HepG2 (cell line): ENCODE measurements around the gene TFDP1. TPM values are rescaled to one million over a fixed set of nuclear protein-coding genes. Genes with fewer than 3 reads are reported as not detected.
A peak's percentile ranks its signal among the peaks of the same experiment; 100 is the strongest.

Source experiments
- ATAC-seq: fragments of 200-7000 bp; cut with Tn5 transposase; 3 replicates; pipeline ENCODE4 v1.9.1; 2020; ENCODE audit warnings: mild to moderate bottlenecking, moderate library complexity
- BruUV-seq: library from RNA; stranded (reverse); fragments of 400-500 nt; replicated peaks from 2 replicates; lab custom pipeline; 2021; lab: Mats Ljungman, UMichigan
- CTCF ChIA-PET: fragments of 300-600 bp; formaldehyde crosslinking; extraction: SDS; loops from one replicate; lab custom pipeline; 2021; ENCODE audit warnings: low total read pairs, inconsistent platforms, low intra/inter-chr PET ratio; lab: Yijun Ruan, JAX
- POLR2A ChIA-PET: fragments of 350-600 bp; sonication (Branson Sonifier 250); formaldehyde crosslinking; loops from one replicate; lab custom pipeline; 2020; ENCODE audit warnings: antibody characterized with exemption, inconsistent platforms; lab: Yijun Ruan, JAX
- DNase-seq: peaks from one replicate; pipeline ENCODE4 v3.0.0-alpha.2; 2015; ENCODE audit warnings: low spot score
- FAIRE-seq: peaks from 3 replicates; lab custom pipeline; 2011; peaks lifted over from hg19 to GRCh38; lab: Jason Lieb, UNC
- H2AFZ ChIP-seq: one replicate; pipeline ENCODE4 v1.6.1; 2011; ENCODE audit warnings: low read length, inconsistent platforms
- H3K27ac ChIP-seq: fragments of 300-600 bp; 3 replicates; pipeline ENCODE4 v1.8.0; 2011; ENCODE audit warnings: mixed run types, mild to moderate bottlenecking, mixed read lengths, low read length, inconsistent platforms; ENCODE audit not compliant: insufficient read depth; ENCODE audit errors: extremely low read length
- H3K27me3 ChIP-seq, 2 experiments: fragments of 200-600 bp in 1 of 2; 2 replicates in 1 of 2; 3 replicates in 1 of 2; pipeline versions ENCODE4 v1.6.0 to v1.8.0; 2011; ENCODE audit warnings: low read length in 2 of 2, mild to moderate bottlenecking in 2 of 2, moderate library complexity in 2 of 2, inconsistent platforms in 1 of 2; ENCODE audit not compliant: insufficient read depth in 2 of 2, control insufficient read depth in 1 of 2
- H3K36me3 ChIP-seq, 2 experiments: fragments of 200-600 bp in 1 of 2; replicated peaks in 1 of 2; 2 replicates in 1 of 2; 3 replicates in 1 of 2; pipeline versions ENCODE4 v1.5.1 to v1.8.0; 2011; ENCODE audit warnings: low read length in 2 of 2, inconsistent platforms in 1 of 2; ENCODE audit not compliant: insufficient read depth in 2 of 2, control insufficient read depth in 1 of 2
- H3K4me1 ChIP-seq: 2 replicates; pipeline ENCODE4 v1.5.1; 2012; ENCODE audit warnings: low read length, inconsistent platforms; ENCODE audit not compliant: insufficient read depth
- H3K4me2 ChIP-seq: 2 replicates; pipeline ENCODE4 v1.6.0; 2011; ENCODE audit warnings: low read depth, low read length, inconsistent platforms
- H3K4me3 ChIP-seq, 3 experiments: fragments of 200-600 bp in 1 of 3; sonication (generic), shearing (Covaris generic) in 1 of 3; replicated peaks in 1 of 3; 2 replicates each; pipeline ENCODE4 v1.5.1; 2011 to 2016; ENCODE audit warnings: low read length in 3 of 3, inconsistent platforms in 2 of 3, low read depth in 2 of 3, mild to moderate bottlenecking in 2 of 3, control low read depth in 1 of 3, mixed read lengths in 1 of 3; ENCODE audit not compliant: insufficient read depth in 1 of 3
- H3K79me2 ChIP-seq: one replicate; pipeline ENCODE4 v1.6.1; 2011; ENCODE audit warnings: low read length, inconsistent platforms; ENCODE audit not compliant: insufficient read depth
- H3K9ac ChIP-seq: 2 replicates; pipeline ENCODE4 v1.6.0; 2011; ENCODE audit warnings: mild to moderate bottlenecking, low read depth, low read length, inconsistent platforms; ENCODE audit not compliant: insufficient read depth
- H3K9me3 ChIP-seq: 2 replicates; pipeline ENCODE4 v1.5.1; 2012; ENCODE audit warnings: mild to moderate bottlenecking, low read length
- H4K20me1 ChIP-seq: 2 replicates; pipeline ENCODE4 v1.6.0; 2011; ENCODE audit warnings: inconsistent platforms, mild to moderate bottlenecking, low read length, moderate library complexity; ENCODE audit not compliant: insufficient read depth
- SMYD3 ChIP-seq: sonication (generic); formaldehyde crosslinking; IDR thresholded peaks from 2 replicates; pipeline ENCODE4 v1.8.1; 2023; ENCODE audit warnings: mild to moderate bottlenecking, missing genetic modification reagents
- ZKSCAN1 ChIP-seq: fragments of 150-350 bp; IDR thresholded peaks from 2 replicates; pipeline ENCODE4 v1.6.1; 2014; ENCODE audit warnings: low read length
- ZNF598 ChIP-seq: sonication (generic); formaldehyde crosslinking; IDR thresholded peaks from 2 replicates; pipeline ENCODE4 v1.5.1; 2020; ENCODE audit warnings: mild to moderate bottlenecking, missing genetic modification reagents, borderline replicate concordance
- WGBS: methylation state at CpG from one replicate; pipeline ENCODE4 v1.1.6; 2017; ENCODE audit warnings: low lambda C conversion rate; 5-methylcytosine and 5-hydroxymethylcytosine counted together
- in situ Hi-C: cut with HindIII; loops from 2 replicates; pipeline ENCODE4 v1.10.0; 2017; ENCODE audit warnings: low pct_unique_long_range_greater_than_20kb; ENCODE audit not compliant: extremely low pct_ligation_motif_present
- intact Hi-C: fragments of 100-400 bp; cut with micrococcal nuclease; formaldehyde crosslinking; loops from one replicate; pipeline ENCODE4 v1.10.0; 2022; ENCODE audit not compliant: unreplicated experiment
- polyA plus RNA-seq, 8 experiments: library from polyadenylated mRNA; depleted of rRNA in 3 of 8; stranded (reverse) in 7 of 8; unstranded in 1 of 8; fragments of >200 nt; fragmentation: Illumina TruSeq in 4 of 8; extraction: Trizol in 4 of 8; gene quantifications; 2 replicates each; pipeline versions ENCODE4 v1.2.1 to v1.2.3, GENCODE V29; 2011 to 2016; ENCODE audit warnings: low read depth in 4 of 8, missing spikeins in 1 of 8, mixed read lengths in 1 of 8; ENCODE audit not compliant: insufficient read depth in 1 of 8
- total RNA-seq, 5 experiments: library from RNA; depleted of rRNA; stranded (reverse); fragments of >200 nt; fragmentation: Illumina TruSeq; extraction: Trizol; gene quantifications; 2 replicates each; pipeline ENCODE4 v1.2.3, GENCODE V29; 2016; ENCODE audit warnings: low read depth in 1 of 5
- TF ChIP-seq, protein P1 (sequence below): sonication (generic); formaldehyde crosslinking; IDR thresholded peaks from 2 replicates; pipeline ENCODE4 v1.5.0; 2020; ENCODE audit warnings: mild to moderate bottlenecking, missing genetic modification reagents, borderline replicate concordance

The TFDP1 gene
- total and polyA plus RNA-seq, 2 of the 13 experiments (the other 11 are each of a cell fraction or from before 2014, with no cell fraction given), result 38.0 to 84.2 TPM

DNA sequence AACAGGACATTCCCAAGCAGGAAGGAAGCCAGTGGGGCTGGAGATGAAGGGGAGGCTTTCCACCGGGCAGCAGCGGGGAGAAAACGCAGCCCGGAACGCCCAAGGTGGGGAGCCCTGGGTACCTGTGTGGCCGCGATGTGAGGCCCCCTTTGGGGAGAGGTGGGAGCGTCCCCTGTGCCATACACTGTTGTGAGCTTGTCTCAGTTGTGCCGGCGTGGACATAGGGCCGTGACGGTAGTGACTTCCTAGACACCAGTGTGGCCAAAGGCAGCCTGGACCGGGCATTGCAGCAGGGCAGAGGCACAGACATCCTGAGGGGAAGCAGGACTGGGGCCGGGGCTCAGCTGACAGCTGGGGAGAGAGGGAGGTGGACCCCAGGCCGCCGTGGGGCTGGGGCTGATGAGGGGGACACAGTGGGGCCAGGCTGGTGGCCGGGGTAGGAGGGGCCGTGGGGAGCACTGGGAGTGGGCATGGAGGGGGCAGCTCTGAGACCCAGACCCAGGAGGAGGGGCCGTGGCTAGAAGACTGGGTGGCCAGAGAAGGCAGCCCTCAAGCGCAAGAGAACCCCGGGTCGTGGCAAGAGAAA lies 38.5 kb upstream of the TFDP1 start:
- DNase-seq (no peak), FAIRE-seq (no peak), ATAC-seq (peak; percentile 4)
- Histone ChIP-seq H3K36me3 (peaks cover 4 to 22% of the 10 kb centered on the region in 2 experiments; a peak in 4 of 5 replicates), H3K4me3 (peak overlapping the region in 1 of 3 experiments; percentile 15; a peak in 1 of 6 replicates), H3K27ac (peak overlapping the region; percentile 11), H3K27me3 (no peaks in the 10 kb centered on the region), H3K9ac (no peak overlapping the region), H2AFZ (no peak overlapping the region), H3K4me2 (peak overlapping the region; percentile 31), H3K4me1 (peaks cover 38% of the 10 kb centered on the region), H3K79me2 (peaks cover 14% of the 10 kb centered on the region), H3K9me3 (no peaks in the 10 kb centered on the region), H4K20me1 (peaks cover 20% of the 10 kb centered on the region; the same call in 1 of the 2 replicates)
- no TSS peak for BruUV-seq
- intact Hi-C loops (no loop called here), in situ Hi-C loops (no loop called here)
- TF ChIP-seq, protein P1, sequence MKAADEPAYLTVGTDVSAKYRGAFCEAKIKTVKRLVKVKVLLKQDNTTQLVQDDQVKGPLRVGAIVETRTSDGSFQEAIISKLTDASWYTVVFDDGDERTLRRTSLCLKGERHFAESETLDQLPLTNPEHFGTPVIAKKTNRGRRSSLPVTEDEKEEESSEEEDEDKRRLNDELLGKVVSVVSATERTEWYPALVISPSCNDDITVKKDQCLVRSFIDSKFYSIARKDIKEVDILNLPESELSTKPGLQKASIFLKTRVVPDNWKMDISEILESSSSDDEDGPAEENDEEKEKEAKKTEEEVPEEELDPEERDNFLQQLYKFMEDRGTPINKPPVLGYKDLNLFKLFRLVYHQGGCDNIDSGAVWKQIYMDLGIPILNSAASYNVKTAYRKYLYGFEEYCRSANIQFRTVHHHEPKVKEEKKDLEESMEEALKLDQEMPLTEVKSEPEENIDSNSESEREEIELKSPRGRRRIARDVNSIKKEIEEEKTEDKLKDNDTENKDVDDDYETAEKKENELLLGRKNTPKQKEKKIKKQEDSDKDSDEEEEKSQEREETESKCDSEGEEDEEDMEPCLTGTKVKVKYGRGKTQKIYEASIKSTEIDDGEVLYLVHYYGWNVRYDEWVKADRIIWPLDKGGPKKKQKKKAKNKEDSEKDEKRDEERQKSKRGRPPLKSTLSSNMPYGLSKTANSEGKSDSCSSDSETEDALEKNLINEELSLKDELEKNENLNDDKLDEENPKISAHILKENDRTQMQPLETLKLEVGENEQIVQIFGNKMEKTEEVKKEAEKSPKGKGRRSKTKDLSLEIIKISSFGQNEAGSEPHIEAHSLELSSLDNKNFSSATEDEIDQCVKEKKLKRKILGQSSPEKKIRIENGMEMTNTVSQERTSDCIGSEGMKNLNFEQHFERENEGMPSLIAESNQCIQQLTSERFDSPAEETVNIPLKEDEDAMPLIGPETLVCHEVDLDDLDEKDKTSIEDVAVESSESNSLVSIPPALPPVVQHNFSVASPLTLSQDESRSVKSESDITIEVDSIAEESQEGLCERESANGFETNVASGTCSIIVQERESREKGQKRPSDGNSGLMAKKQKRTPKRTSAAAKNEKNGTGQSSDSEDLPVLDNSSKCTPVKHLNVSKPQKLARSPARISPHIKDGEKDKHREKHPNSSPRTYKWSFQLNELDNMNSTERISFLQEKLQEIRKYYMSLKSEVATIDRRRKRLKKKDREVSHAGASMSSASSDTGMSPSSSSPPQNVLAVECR (CRISPR knock-in tag), result no peak
- TF ChIP-seq SMYD3 (CRISPR knock-in tag) (no peak), ZNF598 (no peak), ZKSCAN1 (no peak)
- CTCF ChIA-PET, result no interaction called here
- 81% methylated on average over 20 of the region's 22 CpGs for WGBS
- POLR2A ChIA-PET, result no interaction called here
